GM21529 (cell line): ENCODE data around the gene SYT14.
"Not testable (repeated sequence)": the region's sequence is repeated elsewhere in the genome, so short reads cannot be mapped to it uniquely, and the experiment has no call there.

Source experiments
- ATAC-seq: cut with Tn5 transposase; IDR thresholded peaks from one replicate; pipeline ENCODE4 v1.9.1; 2021; ENCODE audit not compliant: unreplicated experiment

The SYT14 gene

GRCh38 chr1:210104103-210104502 lies 166.1 kb downstream of the SYT14 start:
- ATAC-seq = no peak

- not testable (repeated sequence) for ATAC-seq
These were observed 174.9 kb downstream of the SYT14 start for GRCh38 chr1:210112906-210113305.

GRCh38 chr1:210117198-210117597 lies 179.2 kb downstream of the SYT14 start:
- no peak for ATAC-seq

- no peak for ATAC-seq
These were observed 179.7 kb downstream of the SYT14 start for GRCh38 chr1:210117681-210118170.

- no peak for ATAC-seq
These were observed 185.4 kb downstream of the SYT14 start for GRCh38 chr1:210123383-210123782.

- ATAC-seq = no peak
These were observed 186.0 kb downstream of the SYT14 start for GRCh38 chr1:210123924-210124589.

- no peak for ATAC-seq
These were observed 186.7 kb downstream of the SYT14 start for GRCh38 chr1:210124736-210125135.

- ATAC-seq = no peak
These were observed 187.1 kb downstream of the SYT14 start for GRCh38 chr1:210125143-210125542.

- no peak for ATAC-seq
These were observed 191.1 kb downstream of the SYT14 start for GRCh38 chr1:210129092-210129491.

- ATAC-seq = peak; percentile 88
These were observed 191.7 kb downstream of the SYT14 start for GRCh38 chr1:210129759-210130158.

GRCh38 chr1:210132582-210132981 lies 194.6 kb downstream of the SYT14 start:
- ATAC-seq = no peak

GRCh38 chr1:210143465-210144062 lies 205.5 kb downstream of the SYT14 start:
- ATAC-seq = no peak

- ATAC-seq = no peak
These were observed 206.7 kb downstream of the SYT14 start for GRCh38 chr1:210144736-210145135.

- no peak for ATAC-seq
These were observed 213.1 kb downstream of the SYT14 start for GRCh38 chr1:210151052-210151672.

GRCh38 chr1:210159211-210159610 lies 221.2 kb downstream of the SYT14 start:
- no peak for ATAC-seq

- ATAC-seq = no peak
These were observed 232.2 kb downstream of the SYT14 start for GRCh38 chr1:210170220-210170619.

- ATAC-seq = no peak
These were observed 236.1 kb downstream of the SYT14 start for GRCh38 chr1:210174133-210174532.

- ATAC-seq = no peak
These were observed 247.0 kb downstream of the SYT14 start for GRCh38 chr1:210185063-210185462.

GRCh38 chr1:210187849-210188606 lies 250.0 kb downstream of the SYT14 start:
- ATAC-seq = not testable (repeated sequence)

- no peak for ATAC-seq
These were observed 251.4 kb downstream of the SYT14 start for GRCh38 chr1:210189426-210189825.

- ATAC-seq = no peak
These were observed 257.7 kb downstream of the SYT14 start for GRCh38 chr1:210195635-210196160.
